ENCODE measurements around the gene GRHL1.

DNA sequence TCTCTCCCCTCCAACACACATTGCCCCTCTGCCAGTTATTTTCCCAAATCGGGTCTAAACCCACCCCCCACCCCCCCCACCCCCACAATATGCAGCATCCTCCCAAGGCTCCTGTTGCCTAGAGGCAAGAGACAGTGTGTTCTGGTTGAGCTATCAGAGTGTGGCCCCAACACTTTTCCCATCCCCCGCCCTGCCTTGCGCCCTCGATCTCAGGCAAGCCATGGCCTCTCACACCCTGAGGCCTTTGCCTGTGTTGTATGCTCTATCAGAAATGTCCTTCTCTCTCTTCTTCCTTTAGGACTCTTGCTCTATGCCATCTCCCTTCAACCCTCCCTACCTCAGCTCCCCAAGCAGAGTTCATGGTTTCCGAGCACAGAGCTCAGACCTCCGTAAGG is 9.5 kb upstream of the GRHL1 start:
- TF ChIP-seq ZFX (IDR thresholded peaks at IDR 0.05; ENCODE audit: borderline replicate concordance) (no peak), CTCF (IDR thresholded peaks at IDR 0.05) (no peak)
